Liver (tissue), 9 donors: ENCODE measurements around the gene RPP14. TPM values are rescaled to one million over a fixed set of nuclear protein-coding genes. Genes with fewer than 3 reads are reported as not detected.

Experiments
- DNase-seq: peaks from one replicate; pipeline ENCODE4 v3.0.0-alpha.2; 2017; ENCODE audit warnings: low spot score
- H3K27ac ChIP-seq, 2 donors: one replicate each; pipeline ENCODE4 v1.7.0; 2013; ENCODE audit warnings: inconsistent platforms in 2 of 2, low read length in 2 of 2, control low read depth in 1 of 2, low read depth in 1 of 2, mild to moderate bottlenecking in 1 of 2
- H3K27me3 ChIP-seq, 4 donors: one replicate each; pipeline versions ENCODE4 v1.6.1 to v1.7.0; 2013; ENCODE audit warnings: low read length in 3 of 4, inconsistent platforms in 1 of 4, mild to moderate bottlenecking in 1 of 4, moderate library complexity in 1 of 4; ENCODE audit not compliant: control insufficient read depth in 4 of 4, insufficient read depth in 4 of 4
- H3K36me3 ChIP-seq, 4 donors: one replicate each; pipeline versions ENCODE4 v1.6.1 to v1.7.0; 2013; ENCODE audit warnings: low read length in 3 of 4, mild to moderate bottlenecking in 3 of 4, low read depth in 1 of 4, moderate library complexity in 1 of 4; ENCODE audit not compliant: control insufficient read depth in 4 of 4, insufficient read depth in 3 of 4
- H3K4me1 ChIP-seq, 4 donors: one replicate each; pipeline versions ENCODE4 v1.6.1 to v1.7.0; 2013; ENCODE audit warnings: low read length in 3 of 4, mild to moderate bottlenecking in 3 of 4, moderate library complexity in 1 of 4; ENCODE audit not compliant: control insufficient read depth in 4 of 4, insufficient read depth in 4 of 4
- H3K4me3 ChIP-seq, 3 donors: one replicate each; pipeline versions ENCODE4 v1.6.1 to v1.7.0; 2013; ENCODE audit warnings: low read length in 3 of 3, control low read depth in 1 of 3, low read depth in 1 of 3, mild to moderate bottlenecking in 1 of 3
- H3K9ac ChIP-seq, 2 donors: one replicate each; pipeline ENCODE4 v1.7.0; 2013; ENCODE audit warnings: low read length in 2 of 2, mild to moderate bottlenecking in 2 of 2, moderate library complexity in 2 of 2, control low read depth in 1 of 2, low read depth in 1 of 2
- H3K9me3 ChIP-seq, 4 donors: one replicate each; pipeline versions ENCODE4 v1.6.1 to v1.7.0; 2013; ENCODE audit warnings: low read length in 3 of 4; ENCODE audit not compliant: control insufficient read depth in 4 of 4
- EGR1 ChIP-seq, 2 donors: IDR thresholded peaks; 2 replicates each; pipeline ENCODE4 v1.6.1; 2016 to 2018; ENCODE audit warnings: antibody characterized with exemption in 2 of 2, low read depth in 2 of 2
- FOXA1 ChIP-seq: IDR thresholded peaks from 2 replicates; pipeline ENCODE4 v1.6.1; 2016; ENCODE audit warnings: antibody characterized with exemption
- FOXA2 ChIP-seq: IDR thresholded peaks from 2 replicates; pipeline ENCODE4 v1.6.1; 2016; ENCODE audit warnings: antibody characterized with exemption
- GABPA ChIP-seq, 2 donors: IDR thresholded peaks in 1 of 2; conservative IDR thresholded peaks in 1 of 2; 2 replicates each; pipeline ENCODE4 v1.6.1; 2016; ENCODE audit warnings: antibody characterized with exemption in 2 of 2, mild to moderate bottlenecking in 1 of 2, moderate library complexity in 1 of 2
- HNF4A ChIP-seq, 2 donors: conservative IDR thresholded peaks; 2 replicates each; pipeline ENCODE4 v1.6.1; 2016; ENCODE audit warnings: antibody characterized with exemption in 2 of 2, mild to moderate bottlenecking in 2 of 2
- HNF4G ChIP-seq: IDR thresholded peaks from 2 replicates; pipeline ENCODE4 v1.6.1; 2016; ENCODE audit warnings: antibody characterized with exemption
- JUND ChIP-seq, 2 donors: IDR thresholded peaks; 2 replicates each; pipeline ENCODE4 v1.6.1; 2016; ENCODE audit warnings: antibody characterized with exemption in 2 of 2
- NR2F2 ChIP-seq: IDR thresholded peaks from 2 replicates; pipeline ENCODE4 v1.6.1; 2016; ENCODE audit warnings: antibody characterized with exemption
- RAD21 ChIP-seq, 2 donors: IDR thresholded peaks; 2 replicates each; pipeline ENCODE4 v1.6.1; 2016; ENCODE audit warnings: antibody characterized with exemption in 2 of 2, mild to moderate bottlenecking in 2 of 2
- SP1 ChIP-seq: IDR thresholded peaks from 2 replicates; pipeline ENCODE4 v1.6.1; 2018; ENCODE audit warnings: antibody characterized with exemption, mild to moderate bottlenecking
- TAF1 ChIP-seq: conservative IDR thresholded peaks from 2 replicates; pipeline ENCODE4 v1.6.1; 2016; ENCODE audit warnings: antibody characterized with exemption, mild to moderate bottlenecking
- YY1 ChIP-seq: IDR thresholded peaks from 2 replicates; pipeline ENCODE4 v1.6.1; 2016; ENCODE audit warnings: antibody characterized with exemption, mild to moderate bottlenecking
- WGBS: extraction: QIAGEN DNeasy Blood & Tissue Kit; methylation state at CpG from one replicate; pipeline ENCODE4 v1.1.7; 2013; 5-methylcytosine and 5-hydroxymethylcytosine counted together
- polyA plus RNA-seq, 2 donors: library from polyadenylated mRNA; stranded (reverse) in 1 of 2; unstranded in 1 of 2; fragments of 200-250 nt in 1 of 2; fragments of >200 nt in 1 of 2; fragmentation: Nextera tagmentation in 1 of 2; extraction: Ambion mirVana in 1 of 2; gene quantifications; one replicate each; pipeline versions ENCODE4 v1.2.1 to v1.2.3, GENCODE V29; 2013 to 2015
- total RNA-seq, 2 donors: library from RNA; depleted of rRNA; stranded (reverse); fragments of >200 nt; gene quantifications; one replicate each; pipeline ENCODE4 v1.2.3, GENCODE V29; 2014
- TF ChIP-seq, protein P1 (sequence below): IDR thresholded peaks from 2 replicates; pipeline ENCODE4 v1.6.1; 2016; ENCODE audit warnings: antibody characterized with exemption
- TF ChIP-seq, protein P2 (sequence below): IDR thresholded peaks from 2 replicates; pipeline ENCODE4 v1.6.1; 2016; ENCODE audit warnings: antibody characterized with exemption, mild to moderate bottlenecking
- TF ChIP-seq, protein P3 (sequence below): fragments of 150-350 bp; IDR thresholded peaks from 2 replicates; pipeline ENCODE4 v1.5.1; 2017; ENCODE audit warnings: improper control_type of control experiment, low read depth, low read length; ENCODE audit not compliant: missing input control
- TF ChIP-seq, protein P4 (sequence below): IDR thresholded peaks from 2 replicates; pipeline ENCODE4 v1.6.1; 2016; ENCODE audit warnings: antibody characterized with exemption
- TF ChIP-seq, protein P5 (sequence below): IDR thresholded peaks from 2 replicates; pipeline ENCODE4 v1.6.1; 2016; ENCODE audit warnings: antibody characterized with exemption
- donor health status: healthy.
- donor health status: healthy.
- donor health status: healthy.
- donor health status: healthy.
- donor health status: healthy.

RPP14 gene
- total and polyA plus RNA-seq, 4 donors: 7.4 to 13.7 (median 10.1) TPM

DNA sequence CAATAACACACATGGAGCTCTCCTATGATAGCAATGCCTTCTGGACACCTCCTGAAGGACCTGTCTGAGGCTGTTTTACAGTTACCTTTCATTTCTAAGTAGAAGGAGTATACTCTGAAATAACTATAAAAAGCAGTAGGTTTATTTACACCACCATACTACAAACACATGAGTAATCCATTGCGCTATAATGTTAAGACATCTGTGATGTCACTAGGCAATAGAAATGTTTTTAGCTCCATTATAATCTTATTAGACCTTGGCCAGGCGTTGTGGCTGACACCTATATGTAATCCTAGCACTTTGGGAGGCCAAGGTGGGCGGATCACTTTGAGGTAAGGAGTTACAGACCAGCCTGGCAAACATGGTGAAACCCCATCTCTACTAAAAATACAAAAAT is 51.4 kb downstream of the RPP14 start:
- Histone ChIP-seq H3K9ac (no peak overlapping the region), H3K9me3 (no peaks in the 10 kb centered on the region), H3K36me3 (no peaks in the 10 kb centered on the region), H3K27me3 (no peaks in the 10 kb centered on the region), H3K4me3 (no peak overlapping the region), H3K4me1 (no peaks in the 10 kb centered on the region), H3K27ac (no peak overlapping the region)
- TF ChIP-seq, protein P1, sequence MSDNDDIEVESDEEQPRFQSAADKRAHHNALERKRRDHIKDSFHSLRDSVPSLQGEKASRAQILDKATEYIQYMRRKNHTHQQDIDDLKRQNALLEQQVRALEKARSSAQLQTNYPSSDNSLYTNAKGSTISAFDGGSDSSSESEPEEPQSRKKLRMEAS: no peak
- TF ChIP-seq, protein P2, sequence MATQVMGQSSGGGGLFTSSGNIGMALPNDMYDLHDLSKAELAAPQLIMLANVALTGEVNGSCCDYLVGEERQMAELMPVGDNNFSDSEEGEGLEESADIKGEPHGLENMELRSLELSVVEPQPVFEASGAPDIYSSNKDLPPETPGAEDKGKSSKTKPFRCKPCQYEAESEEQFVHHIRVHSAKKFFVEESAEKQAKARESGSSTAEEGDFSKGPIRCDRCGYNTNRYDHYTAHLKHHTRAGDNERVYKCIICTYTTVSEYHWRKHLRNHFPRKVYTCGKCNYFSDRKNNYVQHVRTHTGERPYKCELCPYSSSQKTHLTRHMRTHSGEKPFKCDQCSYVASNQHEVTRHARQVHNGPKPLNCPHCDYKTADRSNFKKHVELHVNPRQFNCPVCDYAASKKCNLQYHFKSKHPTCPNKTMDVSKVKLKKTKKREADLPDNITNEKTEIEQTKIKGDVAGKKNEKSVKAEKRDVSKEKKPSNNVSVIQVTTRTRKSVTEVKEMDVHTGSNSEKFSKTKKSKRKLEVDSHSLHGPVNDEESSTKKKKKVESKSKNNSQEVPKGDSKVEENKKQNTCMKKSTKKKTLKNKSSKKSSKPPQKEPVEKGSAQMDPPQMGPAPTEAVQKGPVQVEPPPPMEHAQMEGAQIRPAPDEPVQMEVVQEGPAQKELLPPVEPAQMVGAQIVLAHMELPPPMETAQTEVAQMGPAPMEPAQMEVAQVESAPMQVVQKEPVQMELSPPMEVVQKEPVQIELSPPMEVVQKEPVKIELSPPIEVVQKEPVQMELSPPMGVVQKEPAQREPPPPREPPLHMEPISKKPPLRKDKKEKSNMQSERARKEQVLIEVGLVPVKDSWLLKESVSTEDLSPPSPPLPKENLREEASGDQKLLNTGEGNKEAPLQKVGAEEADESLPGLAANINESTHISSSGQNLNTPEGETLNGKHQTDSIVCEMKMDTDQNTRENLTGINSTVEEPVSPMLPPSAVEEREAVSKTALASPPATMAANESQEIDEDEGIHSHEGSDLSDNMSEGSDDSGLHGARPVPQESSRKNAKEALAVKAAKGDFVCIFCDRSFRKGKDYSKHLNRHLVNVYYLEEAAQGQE: no peak
- TF ChIP-seq SP1 (no peak), HNF4G (no peak), RAD21 (IDR thresholded peaks at IDR 0.05) (no peak), TAF1 (no peak), HNF4A (conservative IDR thresholded peaks at IDR 0.05) (no peak), FOXA1 (no peak), EGR1 (IDR thresholded peaks at IDR 0.05; ENCODE audit: low read depth in 2 of 2) (no peak), NR2F2 (no peak), JUND (IDR thresholded peaks at IDR 0.05) (no peak), FOXA2 (no peak), YY1 (no peak)
- TF ChIP-seq, protein P3, sequence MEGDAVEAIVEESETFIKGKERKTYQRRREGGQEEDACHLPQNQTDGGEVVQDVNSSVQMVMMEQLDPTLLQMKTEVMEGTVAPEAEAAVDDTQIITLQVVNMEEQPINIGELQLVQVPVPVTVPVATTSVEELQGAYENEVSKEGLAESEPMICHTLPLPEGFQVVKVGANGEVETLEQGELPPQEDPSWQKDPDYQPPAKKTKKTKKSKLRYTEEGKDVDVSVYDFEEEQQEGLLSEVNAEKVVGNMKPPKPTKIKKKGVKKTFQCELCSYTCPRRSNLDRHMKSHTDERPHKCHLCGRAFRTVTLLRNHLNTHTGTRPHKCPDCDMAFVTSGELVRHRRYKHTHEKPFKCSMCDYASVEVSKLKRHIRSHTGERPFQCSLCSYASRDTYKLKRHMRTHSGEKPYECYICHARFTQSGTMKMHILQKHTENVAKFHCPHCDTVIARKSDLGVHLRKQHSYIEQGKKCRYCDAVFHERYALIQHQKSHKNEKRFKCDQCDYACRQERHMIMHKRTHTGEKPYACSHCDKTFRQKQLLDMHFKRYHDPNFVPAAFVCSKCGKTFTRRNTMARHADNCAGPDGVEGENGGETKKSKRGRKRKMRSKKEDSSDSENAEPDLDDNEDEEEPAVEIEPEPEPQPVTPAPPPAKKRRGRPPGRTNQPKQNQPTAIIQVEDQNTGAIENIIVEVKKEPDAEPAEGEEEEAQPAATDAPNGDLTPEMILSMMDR: no peak
- TF ChIP-seq, protein P4, sequence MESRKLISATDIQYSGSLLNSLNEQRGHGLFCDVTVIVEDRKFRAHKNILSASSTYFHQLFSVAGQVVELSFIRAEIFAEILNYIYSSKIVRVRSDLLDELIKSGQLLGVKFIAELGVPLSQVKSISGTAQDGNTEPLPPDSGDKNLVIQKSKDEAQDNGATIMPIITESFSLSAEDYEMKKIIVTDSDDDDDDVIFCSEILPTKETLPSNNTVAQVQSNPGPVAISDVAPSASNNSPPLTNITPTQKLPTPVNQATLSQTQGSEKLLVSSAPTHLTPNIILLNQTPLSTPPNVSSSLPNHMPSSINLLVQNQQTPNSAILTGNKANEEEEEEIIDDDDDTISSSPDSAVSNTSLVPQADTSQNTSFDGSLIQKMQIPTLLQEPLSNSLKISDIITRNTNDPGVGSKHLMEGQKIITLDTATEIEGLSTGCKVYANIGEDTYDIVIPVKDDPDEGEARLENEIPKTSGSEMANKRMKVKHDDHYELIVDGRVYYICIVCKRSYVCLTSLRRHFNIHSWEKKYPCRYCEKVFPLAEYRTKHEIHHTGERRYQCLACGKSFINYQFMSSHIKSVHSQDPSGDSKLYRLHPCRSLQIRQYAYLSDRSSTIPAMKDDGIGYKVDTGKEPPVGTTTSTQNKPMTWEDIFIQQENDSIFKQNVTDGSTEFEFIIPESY: no peak
- TF ChIP-seq, protein P5, sequence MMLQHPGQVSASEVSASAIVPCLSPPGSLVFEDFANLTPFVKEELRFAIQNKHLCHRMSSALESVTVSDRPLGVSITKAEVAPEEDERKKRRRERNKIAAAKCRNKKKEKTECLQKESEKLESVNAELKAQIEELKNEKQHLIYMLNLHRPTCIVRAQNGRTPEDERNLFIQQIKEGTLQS: no peak
- DNase-seq: no peak
- 94% methylated on average over 3 of the region's 3 CpGs for WGBS

DNA sequence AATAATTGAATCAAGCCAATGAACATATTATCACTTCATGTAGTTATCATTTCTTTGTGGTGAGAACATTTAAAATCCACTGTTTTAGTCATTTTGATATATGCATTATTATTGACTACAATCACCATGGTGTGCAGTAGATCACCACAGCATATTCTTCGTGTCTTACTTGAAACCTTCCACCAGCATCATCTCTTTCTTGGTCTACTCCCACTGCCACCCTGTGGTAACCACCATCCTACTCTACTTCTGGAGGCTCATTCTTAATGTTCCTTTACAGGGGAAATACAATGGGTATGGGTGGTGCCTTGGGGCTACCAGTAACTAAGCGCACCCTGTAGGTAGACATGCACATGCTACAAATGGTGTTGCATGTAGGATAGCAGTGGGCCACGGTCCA is 52.0 kb downstream of the RPP14 start:
- Histone ChIP-seq H3K4me3 (no peak overlapping the region), H3K27ac (no peak overlapping the region), H3K36me3 (no peaks in the 10 kb centered on the region), H3K9ac (no peak overlapping the region), H3K9me3 (no peaks in the 10 kb centered on the region), H3K27me3 (no peaks in the 10 kb centered on the region), H3K4me1 (no peaks in the 10 kb centered on the region)
- no peak for DNase-seq
- 97% methylated on average over 3 of the region's 3 CpGs for WGBS
- TF ChIP-seq EGR1 (IDR thresholded peaks at IDR 0.05; ENCODE audit: low read depth in 2 of 2) (no peak), RAD21 (IDR thresholded peaks at IDR 0.05) (no peak), NR2F2 (no peak), HNF4G (no peak), GABPA (IDR thresholded peaks at IDR 0.05 in 1 of 2, conservative IDR thresholded peaks at IDR 0.05 in 1 of 2) (no peak)
- TF ChIP-seq, protein P1: no peak
- TF ChIP-seq, protein P2: no peak
- TF ChIP-seq, protein P5: no peak
